ENCODE data around the gene ESPNL. TPM values are rescaled to one million over a fixed set of nuclear protein-coding genes. Genes with fewer than 3 reads are reported as not detected.

Gene ESPNL
- total RNA-seq, 1 donor from 2014 or later: not detected

DNA sequence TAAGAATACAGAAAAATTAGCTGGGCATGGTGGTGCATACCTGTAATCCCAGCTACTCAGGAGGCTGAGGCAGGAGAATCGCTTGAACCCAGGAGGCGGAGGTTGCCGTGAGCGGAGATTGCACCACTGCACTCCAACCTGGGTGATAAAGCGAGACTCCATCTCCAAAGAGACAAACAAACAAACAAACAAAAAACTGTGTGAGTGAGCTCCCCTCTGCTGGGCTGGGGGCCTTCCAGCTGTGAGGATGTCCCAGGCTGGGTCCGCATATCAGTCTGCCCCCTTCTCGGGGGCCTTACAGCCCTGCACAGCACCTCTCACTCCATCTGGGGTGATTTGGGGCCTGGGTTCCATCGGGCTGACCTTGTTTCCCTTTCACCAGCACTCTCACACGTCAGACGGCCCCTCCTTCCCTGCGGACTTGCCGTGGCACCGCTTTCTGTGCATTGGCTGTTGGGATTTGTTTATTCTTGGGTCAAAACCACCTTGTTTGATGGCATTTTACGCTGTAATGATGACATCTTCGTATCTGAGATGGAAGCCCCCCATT, 35.5 kb downstream of the ESPNL start:
- no peak for ATAC-seq
- no peak for DNase-seq (ENCODE audit: low spot score)
- intact Hi-C loops (cut with DNase I): no loop called here

DNA sequence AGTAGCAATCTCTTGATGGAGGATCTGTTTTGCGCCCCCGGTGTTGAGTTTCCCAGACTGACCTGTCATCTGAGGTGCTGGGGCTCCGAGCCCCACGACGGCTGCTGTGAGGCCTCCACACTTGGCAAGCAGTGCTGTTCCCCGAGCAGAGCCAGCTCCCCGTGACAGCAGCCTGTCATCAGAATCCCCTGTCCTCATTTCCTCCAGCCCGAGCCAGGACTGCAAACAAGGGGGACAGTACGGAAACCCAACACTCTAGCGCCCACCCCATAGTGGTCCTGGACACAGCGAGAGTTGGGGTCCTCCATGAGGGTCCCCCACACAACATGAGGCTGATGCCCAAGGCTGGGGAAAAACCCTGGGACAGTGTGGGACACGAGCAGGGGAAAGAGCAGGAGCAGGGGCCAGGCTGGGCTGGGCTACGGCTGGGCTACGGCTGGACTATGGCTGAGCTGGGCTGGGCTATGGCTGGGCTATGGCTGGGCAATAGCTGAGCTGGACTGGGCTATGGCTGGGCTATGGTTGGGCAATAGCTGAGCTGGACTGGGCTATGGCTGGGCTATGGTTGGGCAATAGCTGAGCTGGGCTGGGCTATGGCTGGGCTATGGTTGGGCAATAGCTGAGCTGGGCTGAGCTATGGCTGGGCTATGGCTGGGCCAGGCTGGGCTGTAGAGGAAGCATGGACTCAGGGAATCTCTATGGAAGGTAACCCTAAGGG, 36.8 kb downstream of the ESPNL start:
- peak; percentile 60 for ATAC-seq
- intact Hi-C loops (cut with DNase I): no loop called here
- DNase-seq (ENCODE audit: low spot score): no peak

DNA sequence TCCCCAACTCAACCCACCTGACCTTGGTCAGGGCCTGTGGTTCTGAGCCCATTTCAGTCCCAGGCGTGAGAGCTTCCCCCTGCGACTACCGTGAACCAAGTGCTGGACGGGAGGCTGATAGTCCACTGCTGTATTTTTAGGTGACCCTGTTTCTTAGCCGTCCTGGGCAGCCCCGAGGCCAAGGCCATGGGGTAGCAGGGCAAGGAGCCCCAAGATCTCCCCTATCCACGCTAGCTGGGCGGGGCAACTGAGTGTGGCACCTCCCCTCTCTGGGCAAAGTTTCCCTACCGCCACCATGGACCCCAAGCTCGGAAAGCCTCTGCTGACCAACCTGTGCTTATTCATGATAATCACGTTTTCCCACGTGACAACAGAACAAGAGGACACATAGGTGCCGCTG, 37.7 kb downstream of the ESPNL start:
- intact Hi-C loops (cut with DNase I): no loop called here
- DNase-seq (ENCODE audit: low spot score) (no peak), ATAC-seq (no peak)

DNA sequence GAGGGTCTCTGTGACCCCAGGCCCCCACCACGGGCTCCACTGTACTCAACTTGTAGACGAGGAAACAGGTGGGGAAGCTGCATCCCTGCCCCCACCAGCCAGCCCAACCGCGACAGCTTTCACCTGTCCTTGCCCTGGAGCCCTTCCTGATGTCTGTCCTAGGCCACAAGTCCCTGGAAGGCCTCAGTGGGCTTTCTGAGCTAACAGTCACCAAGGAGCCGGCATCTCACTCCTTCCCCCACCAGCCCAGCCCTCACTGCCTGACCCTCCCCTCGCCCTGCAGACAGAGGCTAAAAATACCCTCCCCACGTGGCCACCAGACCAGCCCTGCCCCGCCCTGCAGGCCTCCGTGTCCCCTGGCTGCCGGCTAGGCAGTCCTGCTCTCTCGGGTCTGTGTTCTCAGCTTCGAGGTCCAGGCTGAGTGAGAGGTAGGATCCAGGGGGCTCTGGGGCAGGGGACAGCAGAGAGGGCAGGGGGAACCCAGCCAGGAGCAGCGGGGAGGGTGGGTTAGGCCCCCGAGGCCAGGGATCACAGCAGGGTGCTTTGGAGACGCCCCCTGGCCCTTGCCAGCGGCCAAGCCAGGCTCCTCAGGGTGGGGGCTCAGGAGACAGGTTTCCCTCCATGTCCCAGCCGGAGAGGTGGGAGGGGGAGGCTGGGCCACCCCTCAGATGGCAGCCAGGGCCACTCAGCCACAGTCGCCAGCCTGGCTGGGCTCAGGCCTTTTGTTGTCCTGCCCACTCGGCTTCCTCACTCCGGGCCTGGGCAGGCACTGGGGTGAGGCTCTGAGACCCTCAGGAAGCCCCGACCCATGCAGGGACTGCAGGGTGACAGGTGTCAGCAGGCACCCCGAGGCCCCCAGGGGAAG, 38.4 kb downstream of the ESPNL start, which contains the start of gene KLHL30:
Gene KLHL30 (plus strand): TSS at position 338 of the 865 bp plus-strand sequence. CDS start 2,087 bp downstream, outside the sequence.
- ATAC-seq (peak; percentile 68), DNase-seq (ENCODE audit: low spot score) (no peak)
- intact Hi-C loops (cut with DNase I): no loop called here

DNA sequence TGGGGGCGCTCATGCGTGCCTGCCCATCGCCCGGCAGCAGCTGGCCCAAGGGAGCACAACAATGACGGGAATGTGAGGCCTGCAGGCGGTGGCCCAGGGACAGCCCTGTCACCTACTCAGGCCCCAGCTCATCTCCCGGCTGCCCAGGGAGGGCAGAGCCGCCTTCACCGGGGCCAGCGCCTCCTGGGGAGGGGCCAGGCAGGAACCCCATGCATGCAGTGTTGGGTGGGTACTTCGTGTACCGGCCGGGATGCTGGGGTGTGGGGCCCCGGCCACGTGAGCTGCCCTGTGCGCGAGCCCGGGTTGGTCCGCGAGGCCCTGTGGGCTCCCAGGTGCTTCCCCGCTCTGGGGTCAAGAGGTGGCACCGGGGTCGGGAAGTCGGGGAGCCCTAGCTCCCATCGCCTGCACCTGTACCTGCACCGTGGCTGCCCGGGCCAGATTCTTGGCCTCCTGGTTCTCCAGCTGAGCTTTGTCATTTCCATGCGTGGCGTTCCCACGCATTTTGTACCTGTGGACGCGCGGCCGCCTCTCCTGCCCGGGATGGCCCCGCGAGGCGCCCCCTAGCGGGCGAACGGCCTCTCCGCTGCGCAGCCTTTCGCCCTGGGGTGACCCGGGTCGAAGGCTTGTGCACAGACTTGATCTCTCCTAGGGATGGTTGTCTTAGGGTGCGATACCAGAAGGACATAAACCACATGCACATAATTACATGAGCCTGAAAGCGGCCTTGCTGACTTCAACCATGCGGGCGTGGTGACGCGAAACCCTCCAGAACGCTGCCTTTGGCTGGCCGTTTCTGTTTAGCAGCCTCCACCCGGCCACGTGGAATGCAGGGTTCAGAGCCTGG, 39.3 kb downstream of the ESPNL start:
- ATAC-seq (no peak), DNase-seq (ENCODE audit: low spot score) (no peak)
- intact Hi-C loops (cut with DNase I): no loop called here

DNA sequence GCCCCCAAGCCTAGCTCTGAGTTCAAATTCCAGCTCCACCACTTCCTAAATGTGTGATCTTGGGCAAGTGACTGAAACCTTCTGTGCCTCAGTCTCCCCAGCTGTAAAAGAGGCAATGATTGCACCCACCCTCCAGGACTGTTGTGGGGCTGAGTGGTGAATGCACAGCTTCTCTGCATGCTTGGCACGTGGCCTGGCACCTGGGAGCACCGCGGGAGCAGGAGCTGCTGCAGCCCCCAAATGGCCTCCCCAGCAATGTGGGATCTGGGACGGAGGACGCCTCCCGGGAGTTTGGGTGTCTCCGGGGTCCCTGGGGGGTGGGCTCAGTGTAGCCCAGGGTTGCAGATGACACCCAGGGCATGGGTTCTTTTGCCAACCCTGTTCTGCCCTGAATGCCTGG, 39.9 kb downstream of the ESPNL start:
- no peak for ATAC-seq
- DNase-seq (ENCODE audit: low spot score): no peak
- intact Hi-C loops (cut with DNase I): no loop called here

DNA sequence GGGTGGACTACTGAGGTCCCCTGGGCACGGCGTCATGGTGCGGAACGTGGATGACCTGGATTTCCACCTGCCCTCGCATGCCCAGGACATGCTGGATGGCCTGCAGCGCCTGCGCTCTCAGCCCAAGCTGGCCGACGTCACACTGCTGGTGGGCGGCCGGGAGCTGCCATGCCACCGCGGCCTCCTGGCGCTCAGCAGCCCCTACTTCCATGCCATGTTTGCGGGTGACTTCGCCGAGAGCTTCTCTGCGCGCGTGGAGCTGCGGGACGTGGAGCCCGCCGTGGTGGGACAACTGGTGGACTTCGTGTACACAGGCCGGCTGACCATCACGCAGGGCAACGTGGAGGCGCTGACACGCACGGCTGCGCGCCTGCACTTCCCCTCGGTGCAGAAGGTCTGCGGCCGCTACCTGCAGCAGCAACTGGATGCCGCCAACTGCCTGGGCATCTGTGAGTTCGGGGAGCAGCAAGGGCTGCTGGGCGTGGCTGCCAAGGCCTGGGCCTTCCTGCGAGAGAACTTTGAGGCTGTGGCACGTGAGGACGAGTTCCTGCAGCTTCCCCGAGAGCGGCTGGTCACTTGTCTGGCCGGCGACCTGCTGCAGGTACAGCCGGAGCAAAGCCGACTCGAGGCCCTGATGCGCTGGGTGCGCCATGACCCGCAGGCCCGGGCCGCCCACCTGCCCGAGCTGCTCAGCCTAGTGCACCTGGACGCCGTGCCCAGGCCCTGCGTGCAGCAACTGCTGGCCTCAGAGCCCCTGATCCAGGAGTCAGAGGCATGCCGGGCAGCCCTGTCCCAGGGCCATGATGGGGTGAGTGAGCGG, 40.8 kb downstream of the ESPNL start:
- ATAC-seq (no peak), DNase-seq (ENCODE audit: low spot score) (no peak)
- intact Hi-C loops (cut with DNase I): no loop called here

DNA sequence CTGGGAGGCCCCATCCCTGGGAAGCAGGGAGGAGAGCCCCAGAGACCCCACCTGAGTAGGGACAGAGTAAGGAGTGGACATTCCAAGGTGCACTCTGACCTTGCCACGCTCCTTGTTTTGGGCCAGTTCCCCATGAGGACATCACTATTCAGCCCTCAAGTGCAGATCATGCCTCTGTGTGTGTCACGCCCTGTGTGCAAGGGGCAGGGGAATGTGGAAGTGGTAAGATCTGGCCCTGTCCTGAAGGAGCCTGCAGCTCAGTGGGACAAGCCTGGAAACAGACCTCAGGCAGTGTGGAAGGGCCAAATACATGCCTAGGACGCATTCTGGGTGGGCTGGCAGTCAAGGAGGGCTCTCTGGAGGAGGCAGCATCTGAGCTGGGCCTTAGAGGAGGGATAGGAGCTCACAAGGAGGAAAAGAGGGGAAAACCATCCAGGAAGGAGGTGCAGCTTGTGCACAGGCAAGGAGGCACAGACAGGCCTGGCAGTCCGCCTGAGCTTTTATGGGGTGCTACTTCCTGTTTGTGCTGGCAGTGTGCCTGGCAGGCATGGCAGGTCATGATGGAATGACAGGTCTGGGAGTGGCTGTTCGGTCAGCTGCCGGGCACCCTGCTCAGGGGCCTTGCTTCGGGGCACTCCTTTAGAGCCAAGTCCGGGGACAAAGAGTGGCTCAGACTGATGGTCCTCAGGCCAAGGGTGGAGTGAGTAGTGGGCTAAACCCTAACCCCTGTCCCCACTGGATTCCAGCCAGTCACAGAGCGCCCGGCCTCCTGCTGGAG, 41.6 kb downstream of the ESPNL start:
- DNase-seq (ENCODE audit: low spot score) (no peak), ATAC-seq (no peak)
- intact Hi-C loops (cut with DNase I): no loop called here

DNA sequence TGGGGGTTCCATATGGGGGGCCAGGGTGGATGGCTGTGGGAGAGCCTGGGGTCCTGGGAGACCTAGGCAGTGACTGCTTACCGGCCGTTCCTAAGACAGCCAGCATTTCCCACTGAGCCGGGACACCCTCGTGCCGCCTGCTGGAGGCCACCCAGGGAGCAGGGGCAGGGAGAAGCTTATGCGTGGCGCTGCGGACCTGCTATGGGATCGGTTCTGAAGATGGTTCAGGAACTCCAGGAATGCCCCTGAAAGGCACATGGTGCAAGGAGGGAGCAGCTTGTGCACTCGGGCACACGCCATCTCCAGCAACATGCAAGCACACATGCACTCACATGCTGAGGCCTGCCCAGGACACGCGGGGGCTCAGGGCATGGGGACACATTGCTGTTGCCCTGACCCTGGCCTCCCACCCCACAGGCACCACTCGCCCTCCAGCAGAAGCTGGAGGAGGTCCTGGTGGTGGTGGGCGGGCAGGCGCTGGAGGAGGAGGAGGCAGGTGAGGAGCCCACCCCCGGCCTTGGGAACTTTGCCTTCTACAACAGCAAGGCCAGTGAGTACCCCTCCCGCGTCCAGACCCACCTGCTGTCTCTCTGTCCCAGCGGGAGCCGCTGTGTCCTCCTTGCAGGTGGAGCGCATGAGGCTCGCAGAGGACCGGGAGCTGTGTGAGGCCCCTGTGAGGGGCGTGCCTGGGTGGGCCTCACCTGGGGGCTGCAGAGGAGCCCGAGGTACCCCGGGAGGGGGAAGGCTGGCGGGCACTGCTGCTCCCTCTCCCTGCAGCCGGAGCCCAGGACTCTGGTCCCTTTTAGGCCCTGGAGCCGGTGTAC, 42.5 kb downstream of the ESPNL start:
- ATAC-seq (no peak), DNase-seq (ENCODE audit: low spot score) (no peak)
- intact Hi-C loops (cut with DNase I): no loop called here

DNA sequence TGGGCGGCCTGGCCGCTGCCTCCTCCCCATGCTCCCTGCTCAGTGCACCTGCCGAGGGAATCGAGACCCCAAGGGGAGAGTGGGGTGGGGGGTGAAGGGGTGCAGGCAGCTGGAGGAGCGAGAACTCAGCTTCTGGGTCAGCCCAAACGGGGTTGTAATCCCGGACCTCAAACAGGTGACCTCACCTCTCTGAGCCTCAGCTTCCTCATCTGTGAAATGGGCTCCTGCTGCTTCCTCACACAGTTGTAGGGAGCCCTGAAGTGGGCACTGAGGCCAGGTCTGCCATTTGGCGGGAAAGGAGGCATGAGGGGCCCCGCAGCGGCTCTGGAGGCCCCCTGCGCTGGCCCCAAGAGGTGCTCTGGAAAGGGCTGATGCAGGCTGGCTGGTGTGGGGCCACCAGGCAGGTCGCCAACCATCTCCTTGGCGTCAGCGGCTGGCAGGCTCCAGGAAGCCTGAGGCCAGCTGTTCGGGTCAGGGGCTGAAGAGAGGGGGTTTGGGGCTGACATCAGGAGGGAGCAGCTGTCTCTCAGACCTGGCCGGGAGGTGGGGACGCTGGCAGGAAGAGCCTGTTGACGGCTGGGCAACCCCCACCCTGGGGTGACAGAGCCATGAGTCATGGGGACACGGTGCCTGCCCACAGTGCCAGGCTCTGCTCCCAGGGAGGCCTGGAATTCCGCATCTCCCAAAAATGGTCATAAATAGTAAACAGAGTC, 43.3 kb downstream of the ESPNL start:
- ATAC-seq (no peak), DNase-seq (ENCODE audit: low spot score) (no peak)
- intact Hi-C loops (cut with DNase I): no loop called here

DNA sequence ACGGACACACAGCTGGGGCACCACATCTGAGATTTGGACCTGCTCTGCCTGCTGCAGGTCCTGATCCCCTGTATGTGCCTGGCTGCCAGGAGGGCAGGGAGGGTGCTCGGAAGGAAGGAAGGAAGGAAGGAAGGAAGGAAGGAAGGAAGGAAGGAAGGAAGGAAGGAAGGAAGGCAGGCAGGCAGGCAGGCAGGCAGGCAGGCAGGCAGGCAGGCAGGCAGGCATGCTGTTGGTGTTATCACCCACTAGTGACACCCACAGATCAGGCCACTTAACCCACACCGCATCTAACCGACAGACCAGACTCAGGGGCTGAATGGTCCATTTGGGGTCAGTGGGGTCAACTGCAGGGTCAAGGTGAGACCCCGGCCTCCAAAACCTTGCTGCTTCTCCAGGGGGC, 44.1 kb downstream of the ESPNL start:
- ATAC-seq (no peak), DNase-seq (ENCODE audit: low spot score) (no peak)
- intact Hi-C loops (cut with DNase I): no loop called here

DNA sequence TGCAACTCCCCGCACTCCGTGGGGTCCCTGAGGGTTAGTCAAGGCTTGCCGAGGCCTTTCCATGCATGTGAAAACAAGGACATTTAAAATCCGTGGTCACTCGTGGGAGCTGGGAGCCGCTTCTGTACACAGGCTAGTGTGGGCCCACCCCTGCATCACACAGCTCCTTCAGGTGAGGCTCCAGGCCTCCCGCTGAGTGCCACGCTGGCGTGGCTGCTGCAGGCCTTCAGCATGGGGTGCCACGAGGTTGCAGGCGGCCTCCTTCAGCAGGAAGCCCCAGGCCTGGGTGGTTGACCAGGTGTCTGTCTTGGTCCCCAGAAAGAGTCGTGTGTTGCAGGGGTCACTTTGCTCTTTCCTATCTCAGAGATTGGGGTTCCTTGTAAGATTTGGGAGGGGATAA, 44.9 kb downstream of the ESPNL start:
- DNase-seq (ENCODE audit: low spot score): no peak
- no peak for ATAC-seq
- intact Hi-C loops (cut with DNase I): no loop called here

DNA sequence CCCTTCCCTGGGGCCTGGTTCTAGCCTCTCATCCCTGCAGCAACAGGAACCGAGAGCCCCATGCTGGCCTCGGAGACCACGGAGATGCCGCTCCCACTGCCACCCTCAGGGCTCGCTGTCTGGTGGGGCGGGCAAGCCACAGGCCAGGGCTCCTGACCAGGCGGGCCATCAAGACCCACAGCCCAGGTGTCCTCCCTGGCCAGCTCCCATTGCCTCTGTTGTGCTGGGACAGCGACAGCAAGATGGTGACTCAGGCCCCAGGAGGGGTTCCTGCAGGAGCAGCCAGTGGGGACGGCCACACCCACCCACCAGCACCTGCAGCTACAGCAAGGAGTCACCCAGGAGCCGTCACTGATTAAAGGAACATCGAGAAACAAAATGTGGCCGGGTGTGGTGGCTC, 45.7 kb downstream of the ESPNL start:
- DNase-seq (ENCODE audit: low spot score) (no peak), ATAC-seq (no peak)
- intact Hi-C loops (cut with DNase I): no loop called here

DNA sequence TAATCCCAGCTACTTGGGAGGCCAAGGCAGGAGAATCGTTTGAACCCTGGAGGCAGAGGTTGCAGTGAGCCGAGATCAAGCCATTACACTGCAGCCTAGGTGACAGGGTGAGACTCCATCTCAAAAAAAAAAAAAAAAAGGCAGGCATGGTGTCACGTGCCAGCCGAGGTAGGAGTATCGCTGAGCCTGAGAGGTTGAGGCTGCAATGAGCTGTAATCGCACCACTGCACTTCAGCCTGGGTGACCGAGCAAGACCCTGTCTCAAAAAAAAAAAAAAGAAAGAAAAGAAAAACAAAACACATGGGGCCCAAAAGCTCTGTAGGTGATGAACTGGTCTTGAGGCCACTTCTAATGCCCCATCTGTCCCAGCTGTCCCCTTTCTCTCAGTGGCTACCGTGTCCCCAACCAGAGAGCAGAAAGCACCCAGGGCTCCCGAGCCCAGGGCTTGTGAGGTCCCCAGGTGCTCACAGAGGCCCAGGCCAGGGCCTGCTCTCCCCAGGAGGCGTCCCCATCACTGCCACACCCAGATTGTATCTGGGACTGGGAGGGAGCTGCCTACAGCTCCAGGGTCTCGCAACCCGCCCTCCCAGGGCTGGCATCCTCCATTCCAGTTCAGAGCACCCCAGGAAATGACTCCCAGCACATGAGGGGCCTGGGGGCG, 46.9 kb downstream of the ESPNL start:
- no peak for ATAC-seq
- intact Hi-C loops (cut with DNase I): no loop called here

DNA sequence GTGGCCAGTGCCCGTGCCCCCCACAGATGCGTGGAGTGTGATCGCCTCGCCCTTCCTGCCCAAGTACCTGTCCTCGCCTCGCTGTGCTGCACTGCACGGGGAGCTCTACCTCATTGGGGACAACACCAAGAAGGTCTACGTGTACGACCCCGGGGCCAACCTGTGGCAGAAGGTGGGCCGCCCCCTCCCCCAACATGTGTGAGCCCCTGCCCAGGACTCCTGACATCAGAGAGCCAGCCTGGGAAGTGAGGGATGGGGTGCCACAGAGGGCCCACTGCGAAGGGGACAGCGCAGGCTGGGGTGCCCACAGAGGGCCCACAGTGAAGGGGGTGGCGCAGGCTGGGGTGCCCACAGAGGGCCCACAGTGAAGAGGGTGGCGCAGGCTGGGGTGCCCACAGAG, 48.8 kb downstream of the ESPNL start:
- DNase-seq (ENCODE audit: low spot score) (no peak), ATAC-seq (no peak)
- intact Hi-C loops (cut with DNase I): no loop called here

More for the DNA sequence above, 46.9 kb downstream of the ESPNL start:
- no peak for DNase-seq (ENCODE audit: low spot score)

All from sciatic nerve (tissue), 2 donors.